NCI-H1417 (cell line): Measurements from ENCODE around the gene SPATC1L.
"Not testable (repeated sequence)": the region's sequence is repeated elsewhere in the genome, so short reads cannot be mapped to it uniquely, and the experiment has no call there.

Experiments used
- DNase-seq, 3 experiments: peaks; one replicate each; lab custom pipeline; 2025; lab: John Stamatoyannopoulos, UW

The SPATC1L gene

GRCh38 chr21:46183337-46183909, 836 bp downstream of the SPATC1L start:
- not testable (repeated sequence) for DNase-seq

- DNase-seq = no peak
Measured at GRCh38 chr21:46182548-46183336, 1.5 kb downstream of the SPATC1L start.

- DNase-seq = no peak
Measured at GRCh38 chr21:46181953-46182547, 2.2 kb downstream of the SPATC1L start.

GRCh38 chr21:46181436-46181835, 2.8 kb downstream of the SPATC1L start:
- no peak for DNase-seq

GRCh38 chr21:46180778-46181391, 3.4 kb downstream of the SPATC1L start:
- DNase-seq = no peak

GRCh38 chr21:46180079-46180722, 4.1 kb downstream of the SPATC1L start:
- no peak for DNase-seq

GRCh38 chr21:46179708-46180078, 4.6 kb downstream of the SPATC1L start:
- DNase-seq = no peak

GRCh38 chr21:46178961-46179360, 5.3 kb downstream of the SPATC1L start:
- DNase-seq = no peak

- DNase-seq = not testable (repeated sequence)
Measured at GRCh38 chr21:46176443-46177129, 7.7 kb downstream of the SPATC1L start.

GRCh38 chr21:46173573-46173972, 10.7 kb downstream of the SPATC1L start:
- DNase-seq = no peak

GRCh38 chr21:46172863-46173528, 11.3 kb downstream of the SPATC1L start:
- DNase-seq = no peak

- no peak for DNase-seq
Measured at GRCh38 chr21:46171996-46172862, 12.0 kb downstream of the SPATC1L start.

GRCh38 chr21:46171585-46171984, 12.7 kb downstream of the SPATC1L start:
- no peak for DNase-seq

- not testable (repeated sequence) for DNase-seq
Measured at GRCh38 chr21:46170436-46171193, 13.6 kb downstream of the SPATC1L start.

- peak in 2 of 3 experiments; percentile 55 to 70 for DNase-seq
Measured at GRCh38 chr21:46168659-46169386, 15.4 kb downstream of the SPATC1L start.

GRCh38 chr21:46168238-46168637, 16.0 kb downstream of the SPATC1L start:
- no peak for DNase-seq

- DNase-seq = no peak
Measured at GRCh38 chr21:46165098-46165497, 19.2 kb downstream of the SPATC1L start.

GRCh38 chr21:46163380-46163779, 20.9 kb downstream of the SPATC1L start:
- no peak for DNase-seq
